Effector memory CD8-positive, alpha-beta T cell (primary cell): Measurements from ENCODE around the gene SLC22A31.
"Not testable (repeated sequence)": the region's sequence is repeated elsewhere in the genome, so short reads cannot be mapped to it uniquely, and the experiment has no call there.

ENCODE experiments used
- ATAC-seq: fragments of 150-1000 bp; cut with Tn5 transposase; replicated peaks from 2 replicates; pipeline ENCODE4 v1.10.0; 2021; ENCODE audit warnings: mild to moderate bottlenecking, moderate library complexity
- DNase-seq, 3 experiments: peaks; one replicate each; pipeline ENCODE4 v3.0.0; 2021
- H3K27ac Mint-ChIP-seq, 2 donors: one replicate each; pipeline ENCODE4 v1.8.0; 2022; ENCODE audit warnings: mild to moderate bottlenecking in 2 of 2, mixed read lengths in 2 of 2, moderate library complexity in 2 of 2
- H3K27me3 Mint-ChIP-seq, 2 donors: one replicate each; pipeline ENCODE4 v1.8.0; 2022; ENCODE audit warnings: mixed read lengths in 2 of 2
- H3K36me3 Mint-ChIP-seq: one replicate; pipeline ENCODE4 v1.8.0; 2022; ENCODE audit warnings: mild to moderate bottlenecking, moderate library complexity, mixed read lengths; ENCODE audit not compliant: insufficient read depth
- H3K4me1 Mint-ChIP-seq, 2 donors: one replicate each; pipeline ENCODE4 v1.8.0; 2022; ENCODE audit warnings: low read depth in 2 of 2, mixed read lengths in 2 of 2
- H3K4me3 Mint-ChIP-seq, 2 donors: one replicate each; pipeline ENCODE4 v1.8.0; 2022; ENCODE audit warnings: mild to moderate bottlenecking in 2 of 2, mixed read lengths in 2 of 2, moderate library complexity in 2 of 2
- H3K9me3 Mint-ChIP-seq, 2 donors: one replicate each; pipeline ENCODE4 v1.8.0; 2022; ENCODE audit warnings: mixed read lengths in 2 of 2

The SLC22A31 gene

DNA sequence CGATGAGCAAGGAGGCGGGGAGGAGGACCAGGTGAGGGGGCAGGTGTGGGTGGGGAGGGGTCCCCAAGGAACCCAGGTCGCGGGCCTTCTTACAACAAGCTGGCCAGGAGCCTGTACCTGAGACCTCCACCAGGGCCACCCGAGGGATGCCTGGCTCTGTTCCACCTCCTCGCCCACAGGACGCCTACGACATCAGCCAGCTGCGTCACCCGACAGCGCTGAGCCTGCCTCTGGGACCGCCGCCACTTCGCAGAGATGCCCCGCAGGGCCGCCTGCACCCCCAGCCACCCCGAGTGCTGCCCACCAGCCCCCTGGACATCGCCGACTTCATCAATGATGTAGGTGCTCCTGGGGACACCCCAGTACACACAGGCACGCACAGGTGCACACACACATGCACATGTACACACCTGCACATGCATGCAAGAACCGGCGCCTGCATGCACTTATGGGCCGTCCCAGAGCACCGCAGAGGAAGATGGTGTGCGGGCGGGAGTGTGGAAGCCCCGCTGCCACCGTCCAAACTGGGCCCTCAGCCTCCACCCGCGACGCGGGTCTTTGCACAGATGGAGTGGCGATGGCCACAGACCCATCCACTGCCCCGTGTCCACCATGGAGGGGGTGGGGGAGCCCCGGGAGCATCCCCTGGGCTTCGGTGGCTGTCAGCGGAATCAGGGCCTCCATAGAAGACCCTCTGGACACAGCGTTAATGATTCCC is 6.6 kb downstream of the SLC22A31 start:
- ATAC-seq: no peak

DNA sequence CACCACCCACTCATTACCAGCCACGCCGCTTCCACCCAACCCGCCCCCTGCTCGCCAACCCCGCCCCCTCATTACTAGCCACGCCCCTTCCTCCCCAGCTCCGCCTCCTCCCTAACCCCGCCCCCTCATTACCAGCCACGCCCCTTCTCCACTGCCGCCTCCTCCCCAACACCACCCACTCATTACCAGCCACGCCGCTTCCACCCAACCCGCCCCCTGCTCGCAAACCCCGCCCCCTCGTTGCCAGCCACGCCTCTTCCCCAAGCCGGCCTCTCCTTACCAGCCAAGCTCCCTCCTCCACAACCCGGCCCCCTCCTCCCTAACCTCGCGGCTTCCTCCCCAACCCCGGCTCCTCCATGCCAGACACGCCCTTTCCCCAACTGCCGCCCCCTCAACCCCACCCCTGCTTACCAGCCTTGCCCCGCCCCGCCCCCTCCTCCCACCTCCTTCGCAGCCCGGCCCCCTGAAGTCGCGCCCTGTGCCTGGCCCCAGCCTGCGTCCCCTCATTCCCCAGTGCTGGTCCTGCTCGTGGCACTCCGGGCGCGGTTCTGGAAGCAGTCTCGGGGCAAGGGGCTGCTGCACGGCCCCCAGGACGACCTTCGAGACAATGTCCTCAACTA is 7.3 kb downstream of the SLC22A31 start:
- Mint-ChIP-seq H3K27ac (no peak overlapping the region), H3K27me3 (peaks cover 11 to 12% of the 10 kb centered on the region in 2 donors), H3K9me3 (no peaks in the 10 kb centered on the region), H3K36me3 (peaks cover 21% of the 10 kb centered on the region), H3K4me3 (peak overlapping the region in 1 of 2 donors; percentile 44), H3K4me1 (no peaks in the 10 kb centered on the region)
- ATAC-seq: peak; percentile 42
- DNase-seq: peak in 2 of 3 experiments; percentile 35 to 37

More for the DNA sequence above, 6.6 kb downstream of the SLC22A31 start:
- Mint-ChIP-seq H3K4me1 (no peaks in the 10 kb centered on the region), H3K4me3 (peak overlapping the region in 1 of 2 donors; percentile 3), H3K27ac (no peak overlapping the region), H3K27me3 (peaks cover 12 to 18% of the 10 kb centered on the region in 2 donors), H3K36me3 (peaks cover 18% of the 10 kb centered on the region), H3K9me3 (no peaks in the 10 kb centered on the region)
- no peak for DNase-seq

DNA sequence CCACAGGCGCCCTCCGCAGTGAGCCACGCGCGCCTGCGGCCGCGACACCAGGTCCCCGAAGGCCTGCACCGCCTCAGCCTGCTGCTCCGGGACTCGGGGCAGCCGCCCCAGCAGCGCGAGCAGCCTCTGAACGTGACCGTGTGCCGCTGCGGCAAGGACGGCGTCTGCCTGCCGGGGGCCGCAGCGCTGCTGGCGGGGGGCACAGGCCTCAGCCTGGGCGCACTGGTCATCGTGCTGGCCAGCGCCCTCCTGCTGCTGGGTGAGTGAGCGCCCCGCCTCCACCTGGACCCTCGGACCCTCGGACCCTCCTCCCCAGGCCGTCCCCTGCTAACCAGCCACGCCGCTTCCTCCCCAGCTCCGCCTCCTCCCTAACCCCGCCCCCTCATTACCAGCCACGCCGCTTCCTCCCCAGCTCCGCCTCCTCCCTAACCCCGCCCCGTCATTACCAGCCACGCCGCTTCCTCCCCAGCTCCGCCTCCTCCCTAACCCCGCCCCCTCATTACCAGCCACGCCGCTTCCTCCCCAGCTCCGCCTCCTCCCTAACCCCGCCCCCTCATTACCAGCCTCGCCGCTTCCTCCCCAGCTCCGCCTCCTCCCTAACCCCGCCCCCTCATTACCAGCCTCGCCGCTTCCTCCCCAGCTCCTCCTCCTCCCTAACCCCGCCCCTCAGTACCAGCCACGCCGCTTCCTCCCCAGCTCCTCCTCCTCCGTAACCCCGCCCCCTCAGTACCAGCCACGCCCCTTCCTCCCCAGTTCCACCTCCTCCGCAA is 8.0 kb downstream of the SLC22A31 start:
- Mint-ChIP-seq H3K36me3 (peaks cover 25% of the 10 kb centered on the region), H3K4me3 (peak overlapping the region in 1 of 2 donors; percentile 44)
- ATAC-seq (peak; percentile 61), DNase-seq (peak; percentile 54 to 72 (median 71))
- H3K27me3 Mint-ChIP-seq, H3K4me1 Mint-ChIP-seq, H3K9me3 Mint-ChIP-seq, H3K27ac Mint-ChIP-seq: not testable (repeated sequence)

DNA sequence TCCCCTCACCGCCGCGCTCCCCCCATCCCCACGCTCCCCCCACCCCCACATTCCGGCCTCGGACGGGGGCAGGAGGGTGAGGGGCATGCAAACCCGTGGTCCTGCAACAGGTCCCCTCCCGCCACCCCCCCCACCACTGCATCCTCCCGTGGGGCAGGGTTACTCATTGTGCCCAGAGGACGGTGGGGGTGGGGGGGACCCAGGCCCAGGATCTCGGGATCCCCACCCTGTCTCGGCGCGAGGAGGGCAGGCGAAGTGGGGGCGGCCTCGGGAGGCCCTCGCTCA is 8.5 kb downstream of the SLC22A31 start:
- no peak for DNase-seq
- H3K9me3 Mint-ChIP-seq: no peaks in the 10 kb centered on the region
- no peak for ATAC-seq
- H3K36me3 Mint-ChIP-seq: peaks cover 30% of the 10 kb centered on the region
- no peak overlapping the region for H3K4me3 Mint-ChIP-seq
- H3K27me3 Mint-ChIP-seq: no peaks in the 10 kb centered on the region
- peaks cover 0 to 4% of the 10 kb centered on the region in 2 donors for H3K4me1 Mint-ChIP-seq
- H3K27ac Mint-ChIP-seq: no peak overlapping the region

DNA sequence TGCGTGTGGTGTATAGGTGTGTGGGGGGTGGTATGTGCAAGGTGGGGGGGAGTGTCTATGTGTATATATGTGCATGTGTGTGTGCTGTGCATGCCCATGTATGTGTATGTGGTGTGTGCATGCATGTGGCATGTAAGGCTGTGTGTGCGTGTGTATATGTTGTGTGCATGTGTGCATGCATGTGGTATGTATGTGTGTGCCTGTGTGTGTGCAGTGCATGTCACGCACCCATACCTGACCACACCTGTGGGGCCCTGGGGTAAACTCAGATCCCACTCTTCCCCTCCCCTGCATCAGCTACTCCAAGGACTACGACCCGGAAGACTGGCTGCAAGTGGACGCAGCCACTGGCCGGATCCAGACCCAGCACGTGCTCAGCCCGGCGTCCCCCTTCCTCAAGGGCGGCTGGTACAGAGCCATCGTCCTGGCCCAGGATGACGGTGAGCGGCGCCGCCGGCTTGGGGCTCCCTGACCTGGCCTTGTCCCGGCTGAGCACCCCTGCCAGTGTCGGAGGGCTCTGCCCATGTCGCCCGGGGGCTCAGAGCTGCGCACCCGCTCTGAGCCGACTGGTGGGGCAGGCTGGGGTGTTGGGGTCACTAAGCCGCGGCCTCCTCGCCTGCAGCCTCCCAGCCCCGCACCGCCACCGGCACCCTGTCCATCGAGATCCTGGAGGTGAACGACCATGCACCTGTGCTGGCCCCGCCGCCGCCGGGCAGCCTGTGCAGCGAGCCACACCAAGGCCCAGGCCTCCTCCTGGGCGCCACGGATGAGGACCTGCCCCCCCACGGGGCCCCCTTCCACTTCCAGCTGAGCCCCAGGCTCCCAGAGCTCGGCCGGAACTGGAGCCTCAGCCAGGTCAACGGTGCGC is 9.1 kb downstream of the SLC22A31 start:
- Mint-ChIP-seq H3K27me3 (no peaks in the 10 kb centered on the region), H3K36me3 (peaks cover 35% of the 10 kb centered on the region), H3K27ac (no peak overlapping the region), H3K9me3 (no peaks in the 10 kb centered on the region), H3K4me1 (peaks cover 0 to 4% of the 10 kb centered on the region in 2 donors), H3K4me3 (peak overlapping the region in 1 of 2 donors; percentile 36)
- no peak for ATAC-seq
- no peak for DNase-seq

DNA sequence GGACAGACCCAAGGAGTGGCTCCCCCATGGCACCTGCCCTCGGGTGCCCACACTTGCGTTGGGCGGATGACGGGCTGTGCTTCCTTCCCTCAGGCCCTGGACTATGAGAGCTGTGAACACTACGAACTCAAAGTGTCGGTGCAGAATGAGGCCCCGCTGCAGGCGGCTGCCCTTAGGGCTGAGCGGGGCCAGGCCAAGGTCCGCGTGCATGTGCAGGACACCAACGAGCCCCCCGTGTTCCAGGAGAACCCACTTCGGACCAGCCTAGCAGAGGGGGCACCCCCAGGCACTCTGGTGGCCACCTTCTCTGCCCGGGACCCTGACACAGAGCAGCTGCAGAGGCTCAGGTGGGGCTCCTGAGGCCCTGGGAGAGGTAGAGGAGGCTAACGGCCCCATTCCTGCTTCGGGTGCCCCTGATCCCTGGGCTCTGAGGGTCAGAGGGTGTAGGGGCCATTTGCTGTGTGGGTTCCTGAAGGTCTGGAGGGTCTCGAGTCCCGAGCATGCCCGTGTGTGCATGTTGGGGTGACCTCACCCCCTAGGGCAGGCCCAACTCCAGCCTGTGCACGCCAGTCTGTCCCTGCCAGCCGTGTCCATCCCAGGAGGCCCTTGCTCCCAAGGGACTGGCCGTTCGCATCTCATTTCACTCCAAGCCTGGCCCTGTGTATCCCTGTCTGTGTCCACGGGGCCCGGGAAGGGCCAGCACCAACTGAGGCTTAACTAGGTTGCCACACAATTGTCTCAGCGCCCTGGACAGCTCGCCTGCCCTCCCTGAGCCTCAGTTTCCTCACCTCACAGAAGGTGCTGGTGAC is 10.0 kb downstream of the SLC22A31 start:
- H3K4me3 Mint-ChIP-seq: no peak overlapping the region
- H3K9me3 Mint-ChIP-seq: no peaks in the 10 kb centered on the region
- DNase-seq (no peak), ATAC-seq (no peak)
- H3K4me1 Mint-ChIP-seq: peaks cover 0 to 4% of the 10 kb centered on the region in 2 donors
- no peaks in the 10 kb centered on the region for H3K27me3 Mint-ChIP-seq
- peaks cover 42% of the 10 kb centered on the region for H3K36me3 Mint-ChIP-seq
- H3K27ac Mint-ChIP-seq: no peak overlapping the region

DNA sequence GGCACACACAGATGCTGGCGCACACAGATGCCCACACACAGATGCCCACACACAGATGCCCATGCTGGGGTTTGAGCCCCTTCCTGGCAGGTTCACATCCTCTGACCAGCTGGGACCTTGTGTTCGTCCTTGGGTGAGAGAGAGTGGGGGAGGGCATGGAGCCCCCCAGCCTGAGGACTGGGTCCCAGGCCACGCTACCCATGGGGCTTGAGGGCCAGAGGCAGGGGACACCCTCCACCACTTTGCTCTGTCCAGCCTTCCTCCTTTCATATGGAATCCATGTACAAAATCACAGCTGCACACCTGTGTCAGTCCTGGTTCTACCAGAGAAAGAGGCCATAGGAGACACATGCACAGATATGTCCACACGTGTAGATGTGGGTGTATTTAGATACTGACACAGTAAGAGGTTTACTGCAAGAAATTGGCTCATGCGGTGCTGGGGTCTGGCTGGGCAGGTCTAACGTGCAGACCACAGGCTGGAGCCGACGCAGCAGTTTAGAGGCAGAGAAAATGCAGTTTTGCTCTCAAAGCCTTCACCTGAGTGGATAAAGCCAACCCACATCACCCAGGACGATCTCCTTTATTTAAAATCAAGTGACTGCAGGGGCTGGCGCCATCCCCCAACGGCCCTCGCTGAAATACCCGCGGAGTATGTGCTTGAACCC is 10.8 kb downstream of the SLC22A31 start:
- ATAC-seq (no peak), DNase-seq (no peak)
- Mint-ChIP-seq H3K4me3 (no peak overlapping the region), H3K27ac (peak overlapping the region in 1 of 2 donors; percentile 17), H3K36me3 (peaks cover 49% of the 10 kb centered on the region), H3K27me3 (no peaks in the 10 kb centered on the region), H3K9me3 (no peaks in the 10 kb centered on the region), H3K4me1 (peaks cover 0 to 4% of the 10 kb centered on the region in 2 donors)

DNA sequence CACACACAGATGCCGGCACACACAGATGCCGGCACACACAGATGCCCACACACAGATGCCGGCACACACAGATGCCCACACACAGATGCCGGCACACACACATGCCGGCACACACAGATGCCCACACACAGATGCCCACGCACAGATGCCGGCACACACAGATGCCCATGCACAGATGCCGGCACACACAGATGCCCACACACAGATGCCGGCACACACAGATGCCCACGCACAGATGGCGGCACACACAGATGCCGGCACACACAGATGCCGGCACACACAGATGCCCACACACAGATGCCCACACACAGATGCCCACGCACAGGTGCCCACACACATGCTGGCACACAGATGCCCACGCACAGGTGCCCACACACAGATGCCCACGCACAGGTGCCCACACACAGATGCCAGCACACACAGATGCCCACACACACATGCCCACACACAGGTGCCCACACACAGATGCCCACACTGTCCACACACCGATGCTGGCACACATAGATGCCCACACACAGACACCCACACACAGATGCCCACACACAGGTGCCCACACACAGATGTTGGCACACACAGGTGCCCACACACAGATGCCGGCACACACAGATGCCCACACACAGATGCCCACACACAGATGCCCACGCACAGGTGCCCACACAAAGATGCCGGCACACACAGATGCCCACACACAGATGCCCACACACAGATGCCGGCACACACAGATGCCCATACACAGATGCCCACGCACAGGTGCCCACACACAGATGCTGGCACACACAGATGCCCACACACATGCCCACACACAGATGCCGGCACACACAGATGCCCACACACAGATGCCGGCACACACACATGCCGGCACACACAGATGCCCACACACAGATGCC is 11.6 kb downstream of the SLC22A31 start:
- Mint-ChIP-seq H3K36me3 (peaks cover 55% of the 10 kb centered on the region), H3K27ac (peak overlapping the region in 1 of 2 donors; percentile 17)
- ATAC-seq, H3K4me3 Mint-ChIP-seq, H3K27me3 Mint-ChIP-seq, H3K4me1 Mint-ChIP-seq, H3K9me3 Mint-ChIP-seq, DNase-seq: not testable (repeated sequence)

DNA sequence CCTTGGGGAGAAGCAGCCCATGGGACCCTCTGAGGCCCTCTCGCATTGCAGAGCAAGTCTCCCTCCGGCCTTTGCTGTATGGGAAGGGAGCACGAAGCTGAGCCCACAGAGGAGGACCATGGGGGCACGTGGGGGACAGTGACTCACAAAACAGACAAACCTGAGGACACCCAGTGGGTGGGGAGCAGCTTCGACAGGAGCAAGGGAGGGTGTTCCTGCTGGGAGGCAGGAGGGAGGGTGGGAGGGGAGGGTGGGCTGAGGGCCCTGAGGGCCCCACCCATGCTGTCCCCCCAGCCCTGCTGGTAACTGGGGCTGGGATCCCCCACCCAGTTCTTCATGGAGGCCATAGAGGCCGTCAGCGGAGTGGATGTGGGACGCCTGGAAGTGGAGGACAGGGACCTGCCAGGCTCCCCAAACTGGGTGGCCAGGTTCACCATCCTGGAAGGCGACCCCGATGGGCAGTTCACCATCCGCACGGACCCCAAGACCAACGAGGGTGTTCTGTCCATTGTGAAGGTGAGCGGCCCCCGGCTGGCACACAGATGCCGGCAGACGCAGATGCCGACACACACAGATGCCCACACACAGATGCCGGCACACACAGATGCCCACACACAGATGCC is 12.5 kb downstream of the SLC22A31 start:
- peak overlapping the region; percentile 67 to 87 for H3K27ac Mint-ChIP-seq
- H3K9me3 Mint-ChIP-seq: no peaks in the 10 kb centered on the region
- peaks cover 52% of the 10 kb centered on the region for H3K36me3 Mint-ChIP-seq
- DNase-seq: no peak
- peak overlapping the region in 1 of 2 donors; percentile 9 for H3K4me3 Mint-ChIP-seq
- no peaks in the 10 kb centered on the region for H3K27me3 Mint-ChIP-seq
- peak; percentile 35 for ATAC-seq
- peaks cover 0 to 4% of the 10 kb centered on the region in 2 donors for H3K4me1 Mint-ChIP-seq

DNA sequence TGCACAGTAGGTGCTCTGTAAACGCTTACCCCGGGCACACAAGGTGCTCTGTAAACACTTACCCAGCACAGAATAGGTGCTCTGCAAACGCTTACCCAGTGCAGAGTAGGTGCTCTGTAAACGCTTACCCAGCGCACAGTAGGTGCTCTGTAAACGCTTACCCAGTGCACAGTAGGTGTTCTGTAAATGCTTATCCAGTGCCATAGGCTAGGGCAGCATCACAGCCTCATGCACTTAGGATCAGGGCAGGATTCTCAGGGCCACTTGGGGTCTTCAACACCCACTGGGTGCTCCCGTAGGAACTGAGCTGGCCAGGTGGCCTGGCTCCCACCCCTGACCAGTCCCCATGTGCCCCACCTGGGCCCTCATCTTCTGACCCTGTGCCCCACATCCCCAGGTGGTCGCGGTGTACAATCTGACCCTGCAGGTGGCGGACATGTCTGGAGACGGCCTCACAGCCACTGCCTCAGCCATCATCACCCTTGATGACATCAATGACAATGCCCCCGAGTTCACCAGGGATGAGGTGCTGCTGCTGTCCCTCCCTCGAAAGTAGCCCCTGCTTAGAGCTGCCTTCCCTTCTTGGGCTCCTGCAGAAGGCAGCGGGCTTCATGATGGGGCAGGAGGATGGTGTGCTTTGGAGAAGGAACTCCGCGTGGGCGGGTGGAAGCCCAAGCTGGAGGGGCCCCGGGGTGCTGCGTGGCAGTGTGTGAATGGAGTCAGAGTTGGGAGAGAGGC is 13.1 kb downstream of the SLC22A31 start:
- Mint-ChIP-seq H3K4me3 (peak overlapping the region; percentile 9 to 32), H3K4me1 (peaks cover 0 to 4% of the 10 kb centered on the region in 2 donors), H3K36me3 (peaks cover 48% of the 10 kb centered on the region), H3K27me3 (no peaks in the 10 kb centered on the region), H3K9me3 (no peaks in the 10 kb centered on the region), H3K27ac (peak overlapping the region; percentile 67 to 87)
- DNase-seq (peak in 2 of 3 experiments; percentile 32 to 35), ATAC-seq (peak; percentile 60)
